Lung (tissue), 12 donors: Measurements from ENCODE around the gene C1orf50. TPM values are rescaled to one million over a fixed set of nuclear protein-coding genes. Genes with fewer than 3 reads are reported as not detected.

Source experiments
- ATAC-seq: fragments of 200-7000 bp; cut with Tn5 transposase; one replicate; pipeline ENCODE4 v1.9.1; 2020; ENCODE audit warnings: moderate number of reproducible peaks; ENCODE audit not compliant: insufficient read depth, low FRiP score
- DNase-seq, 3 donors: peaks; one replicate each; pipeline ENCODE4 v3.0.0-alpha.2; 2013 to 2017
- H3K27ac ChIP-seq, 2 donors: one replicate each; pipeline ENCODE4 v1.5.1; 2013; ENCODE audit warnings: mild to moderate bottlenecking in 2 of 2, moderate library complexity in 2 of 2, control low read depth in 1 of 2, inconsistent platforms in 1 of 2, low read depth in 1 of 2, low read length in 1 of 2
- H3K27me3 ChIP-seq, 3 donors: one replicate each; pipeline ENCODE4 v1.5.1; 2013; ENCODE audit warnings: low read length in 2 of 3; ENCODE audit not compliant: control insufficient read depth in 3 of 3, insufficient read depth in 3 of 3
- H3K36me3 ChIP-seq, 4 donors: one replicate each; pipeline ENCODE4 v1.5.1; 2013; ENCODE audit warnings: low read length in 4 of 4, mild to moderate bottlenecking in 1 of 4, moderate library complexity in 1 of 4; ENCODE audit not compliant: control insufficient read depth in 4 of 4, insufficient read depth in 4 of 4
- H3K4me1 ChIP-seq, 5 donors: one replicate each; pipeline ENCODE4 v1.5.1; 2013; ENCODE audit warnings: low read length in 5 of 5, mild to moderate bottlenecking in 2 of 5, moderate library complexity in 1 of 5; ENCODE audit not compliant: control insufficient read depth in 5 of 5, insufficient read depth in 5 of 5
- H3K4me3 ChIP-seq: one replicate; pipeline ENCODE4 v1.5.1; 2013; ENCODE audit warnings: mild to moderate bottlenecking, control low read depth, moderate library complexity
- H3K9ac ChIP-seq, 2 donors: one replicate each; pipeline ENCODE4 v1.5.1; 2013; ENCODE audit warnings: low read length in 2 of 2, control low read depth in 1 of 2; ENCODE audit not compliant: insufficient read depth in 1 of 2
- H3K9me3 ChIP-seq, 4 donors: one replicate each; pipeline ENCODE4 v1.5.1; 2013; ENCODE audit warnings: low read length in 3 of 4, mild to moderate bottlenecking in 1 of 4, moderate library complexity in 1 of 4; ENCODE audit not compliant: control insufficient read depth in 4 of 4, insufficient read depth in 3 of 4
- CTCF ChIP-seq: IDR thresholded peaks from 2 replicates; pipeline ENCODE4 v1.5.1; 2012; ENCODE audit warnings: mild to moderate bottlenecking; ENCODE audit errors: control extremely low read depth, extremely low read depth
- WGBS, 2 donors: extraction: QIAGEN DNeasy Blood & Tissue Kit; methylation state at CpG; one replicate each; pipeline ENCODE4 v1.1.7; 2013; 5-methylcytosine and 5-hydroxymethylcytosine counted together
- polyA plus RNA-seq, 2 donors: library from polyadenylated mRNA; stranded (reverse); fragments of 200-250 nt; gene quantifications; one replicate each; pipeline ENCODE4 v1.2.1, GENCODE V29; 2013
- total RNA-seq, 2 donors: library from RNA; depleted of rRNA in 1 of 2; stranded (reverse); fragments of >200 nt in 1 of 2; gene quantifications; one replicate each; pipeline ENCODE4 v1.2.1, GENCODE V29; 2014 to 2021
- donor health status: control.
- donor health status: control.
- donor health status: Bipolar disorder and iron deficiency.
- donor health status: healthy.
- donor health status: DM: yes; HTN: yes; CAD: no.

Gene C1orf50
- total and polyA plus RNA-seq, 4 donors, result 2.6 to 4.6 (median 3.6) TPM

- 1 to 4% methylated on average over 23 of the region's 23 CpGs for WGBS, 2 donors
- no peak for DNase-seq
- TF ChIP-seq CTCF, result no peak
- ATAC-seq, result no peak
- Histone ChIP-seq H3K27ac (peak overlapping the region; percentile 80 to 94), H3K36me3 (peaks cover 0 to 5% (median 1%) of the 10 kb centered on the region in 4 donors), H3K4me3 (peak overlapping the region; percentile 89), H3K27me3 (no peaks in the 10 kb centered on the region), H3K4me1 (peaks cover 7 to 21% (median 13%) of the 10 kb centered on the region in 5 donors), H3K9me3 (no peaks in the 10 kb centered on the region), H3K9ac (peak overlapping the region in 1 of 2 donors; percentile 97)
Observed at GRCh38 chr1:42767510-42768000, 506 bp downstream of the C1orf50 start.

GRCh38 chr1:42768172-42768571 lies 1.1 kb downstream of the C1orf50 start:
- Histone ChIP-seq H3K36me3 (peaks cover 0 to 5% (median 1%) of the 10 kb centered on the region in 4 donors), H3K4me1 (peaks cover 6 to 21% (median 13%) of the 10 kb centered on the region in 5 donors), H3K4me3 (no peak overlapping the region), H3K27me3 (no peaks in the 10 kb centered on the region), H3K9me3 (no peaks in the 10 kb centered on the region), H3K27ac (no peak overlapping the region), H3K9ac (peak overlapping the region in 1 of 2 donors; percentile 97)
- ATAC-seq (no peak), DNase-seq (no peak)
- no peak for TF ChIP-seq CTCF
- WGBS, 2 donors, result 81 to 82% methylated on average over 2 of the region's 2 CpGs

GRCh38 chr1:42769811-42770210 lies 2.8 kb downstream of the C1orf50 start:
- Histone ChIP-seq H3K36me3 (peaks cover 5 to 8% (median 6%) of the 10 kb centered on the region in 4 donors), H3K4me3 (no peak overlapping the region), H3K9me3 (no peaks in the 10 kb centered on the region), H3K9ac (no peak overlapping the region), H3K27ac (no peak overlapping the region), H3K4me1 (peaks cover 2 to 13% (median 10%) of the 10 kb centered on the region in 5 donors), H3K27me3 (no peaks in the 10 kb centered on the region)
- ATAC-seq (no peak), DNase-seq (no peak)
- TF ChIP-seq CTCF, result no peak
- WGBS, 2 donors, result 92 to 97% methylated on average over 3 of the region's 3 CpGs

GRCh38 chr1:42773420-42773819 lies 6.4 kb downstream of the C1orf50 start:
- H3K9me3 ChIP-seq, result no peaks in the 10 kb centered on the region
- H3K27me3 ChIP-seq, result no peaks in the 10 kb centered on the region
- H3K4me1 ChIP-seq, result peaks cover 0 to 5% (median under 1%) of the 10 kb centered on the region in 5 donors
- peaks cover 22 to 33% (median 24%) of the 10 kb centered on the region in 4 donors for H3K36me3 ChIP-seq
- H3K27ac ChIP-seq, result no peak overlapping the region
- no peak overlapping the region for H3K9ac ChIP-seq
- WGBS, 2 donors, result 48% methylated on average over 2 of the region's 2 CpGs
- H3K4me3 ChIP-seq, result no peak overlapping the region
- no peak for TF ChIP-seq CTCF
- ATAC-seq (no peak), DNase-seq (no peak)
